BLaER1 treated with 17β-estradiol and CSF1 and Interleukin-3, amounts not matched to agents 10 nM and 100 nM (cell line): ENCODE measurements around the gene XRCC4.
"Not testable (repeated sequence)": the region's sequence is repeated elsewhere in the genome, so short reads cannot be mapped to it uniquely, and the experiment has no call there.

Experiments
- H3K27ac ChIP-seq, 11 experiments: shearing (Covaris generic); formaldehyde crosslinking; 2 replicates each; pipeline ENCODE4 v1.8.1; 2022
- H3K27me3 ChIP-seq, 11 experiments: shearing (Covaris generic); formaldehyde crosslinking; 2 replicates each; pipeline ENCODE4 v1.8.1; 2022
- H3K36me3 ChIP-seq, 11 experiments: shearing (Covaris generic); formaldehyde crosslinking; 2 replicates each; pipeline ENCODE4 v1.8.1; 2022
- H3K4me1 ChIP-seq, 10 experiments: shearing (Covaris generic); formaldehyde crosslinking; 2 replicates each; pipeline ENCODE4 v1.8.1; 2022
- H3K4me2 ChIP-seq, 11 experiments: shearing (Covaris generic); formaldehyde crosslinking; 2 replicates each; pipeline ENCODE4 v1.8.1; 2022
- H3K4me3 ChIP-seq, 10 experiments: shearing (Covaris generic); formaldehyde crosslinking; 2 replicates each; pipeline ENCODE4 v1.8.1; 2022
- H3K9ac ChIP-seq, 11 experiments: shearing (Covaris generic); formaldehyde crosslinking; 2 replicates each; pipeline ENCODE4 v1.8.1; 2022
- H3K9me3 ChIP-seq, 11 experiments: shearing (Covaris generic); formaldehyde crosslinking; replicated peaks in 1 of 11; 2 replicates each; pipeline ENCODE4 v1.8.1; 2022
- H4K20me1 ChIP-seq, 11 experiments: shearing (Covaris generic); formaldehyde crosslinking; 2 replicates each; pipeline ENCODE4 v1.8.1; 2022
- Cebpa-rat ChIP-seq, 11 experiments: shearing (Covaris generic); IDR thresholded peaks; 2 replicates each; pipeline ENCODE4 v1.8.1; 2022

Gene XRCC4

GRCh38 chr5:83147593-83147992 is 70.2 kb downstream of the XRCC4 start:
- H3K27me3 ChIP-seq: no peaks in the 10 kb centered on the region
- H3K36me3 ChIP-seq: peaks cover 0 to 5% (median 0%) of the 10 kb centered on the region in 11 experiments; a peak in 1 of 22 replicates
- H3K4me3 ChIP-seq: no peak overlapping the region
- no peak overlapping the region for H3K9ac ChIP-seq
- H4K20me1 ChIP-seq: no peaks in the 10 kb centered on the region
- H3K27ac ChIP-seq: no peak overlapping the region
- peaks cover 0 to 4% (median 0%) of the 10 kb centered on the region in 11 experiments; a peak in 1 of 22 replicates for H3K9me3 ChIP-seq
- TF ChIP-seq Cebpa-rat (IDR thresholded peaks at IDR 0.05): peak in 5 of 11 experiments; percentile 22 to 82 (median 63); a peak in 9 of 22 replicates
- no peak overlapping the region for H3K4me2 ChIP-seq
- H3K4me1 ChIP-seq: no peaks in the 10 kb centered on the region

- Histone ChIP-seq H3K4me2 (no peak overlapping the region), H3K9me3 (peaks cover 0 to 4% (median 0%) of the 10 kb centered on the region in 11 experiments; a peak in 1 of 22 replicates), H3K4me1 (no peaks in the 10 kb centered on the region), H3K36me3 (peaks cover 0 to 5% (median 0%) of the 10 kb centered on the region in 11 experiments; a peak in 1 of 22 replicates), H3K4me3 (no peak overlapping the region), H3K27ac (no peak overlapping the region), H3K9ac (no peak overlapping the region), H3K27me3 (no peaks in the 10 kb centered on the region), H4K20me1 (no peaks in the 10 kb centered on the region)
- TF ChIP-seq Cebpa-rat (IDR thresholded peaks at IDR 0.05): no peak
Observed at GRCh38 chr5:83148370-83148769, 71.0 kb downstream of the XRCC4 start.

GRCh38 chr5:83149671-83150070 is 72.3 kb downstream of the XRCC4 start:
- Histone ChIP-seq H3K9ac (no peak overlapping the region), H3K9me3 (no peaks in the 10 kb centered on the region), H4K20me1 (no peaks in the 10 kb centered on the region), H3K4me1 (no peaks in the 10 kb centered on the region; a peak in 1 of 20 replicates), H3K36me3 (no peaks in the 10 kb centered on the region), H3K4me3 (no peak overlapping the region), H3K4me2 (no peak overlapping the region), H3K27ac (no peak overlapping the region), H3K27me3 (no peaks in the 10 kb centered on the region)
- no peak for TF ChIP-seq Cebpa-rat (IDR thresholded peaks at IDR 0.05)

GRCh38 chr5:83151821-83152220 is 74.5 kb downstream of the XRCC4 start:
- Histone ChIP-seq H3K9ac (no peak overlapping the region), H3K9me3 (no peaks in the 10 kb centered on the region), H3K27me3 (no peaks in the 10 kb centered on the region), H4K20me1 (no peaks in the 10 kb centered on the region), H3K36me3 (no peaks in the 10 kb centered on the region), H3K4me2 (no peak overlapping the region), H3K4me3 (no peak overlapping the region), H3K4me1 (peaks cover 0 to 11% (median 0%) of the 10 kb centered on the region in 10 experiments; a peak in 6 of 20 replicates), H3K27ac (no peak overlapping the region)
- TF ChIP-seq Cebpa-rat (IDR thresholded peaks at IDR 0.05): no peak

GRCh38 chr5:83152996-83153395 is 75.6 kb downstream of the XRCC4 start:
- not testable (repeated sequence) for H3K9ac ChIP-seq, H3K4me2 ChIP-seq, H3K9me3 ChIP-seq, H3K27me3 ChIP-seq, H4K20me1 ChIP-seq, H3K4me3 ChIP-seq, H3K36me3 ChIP-seq, H3K27ac ChIP-seq
- H3K4me1 ChIP-seq: peaks cover 0 to 18% (median 0%) of the 10 kb centered on the region in 10 experiments; a peak in 6 of 20 replicates

GRCh38 chr5:83156001-83156400 is 78.7 kb downstream of the XRCC4 start:
- TF ChIP-seq Cebpa-rat (IDR thresholded peaks at IDR 0.05): no peak
- H3K9ac ChIP-seq: no peak overlapping the region

GRCh38 chr5:83157163-83157562 is 79.8 kb downstream of the XRCC4 start:
- Histone ChIP-seq H4K20me1 (no peaks in the 10 kb centered on the region), H3K4me3 (no peak overlapping the region), H3K36me3 (no peaks in the 10 kb centered on the region), H3K9ac (no peak overlapping the region), H3K4me2 (peak overlapping the region in 2 of 11 experiments; percentile 31 to 46; a peak in 3 of 22 replicates), H3K27me3 (no peaks in the 10 kb centered on the region), H3K4me1 (peaks cover 0 to 18% (median 0%) of the 10 kb centered on the region in 10 experiments; a peak in 6 of 20 replicates), H3K27ac (peak overlapping the region in 3 of 11 experiments; percentile 17 to 40 (median 26); a peak in 4 of 22 replicates), H3K9me3 (no peaks in the 10 kb centered on the region)
- TF ChIP-seq Cebpa-rat (IDR thresholded peaks at IDR 0.05): no peak

More at GRCh38 chr5:83156001-83156400, 78.7 kb downstream of the XRCC4 start:
- peaks cover 0 to 18% (median 0%) of the 10 kb centered on the region in 10 experiments; a peak in 6 of 20 replicates for H3K4me1 ChIP-seq
- no peaks in the 10 kb centered on the region for H3K9me3 ChIP-seq
- H3K4me2 ChIP-seq: peak overlapping the region in 1 of 11 experiments; percentile 17; a peak in 1 of 22 replicates
- no peak overlapping the region for H3K4me3 ChIP-seq
- no peaks in the 10 kb centered on the region for H3K27me3 ChIP-seq
- H3K27ac ChIP-seq: no peak overlapping the region
- H4K20me1 ChIP-seq: no peaks in the 10 kb centered on the region
- no peaks in the 10 kb centered on the region for H3K36me3 ChIP-seq

- H3K27me3 ChIP-seq: no peaks in the 10 kb centered on the region
- no peaks in the 10 kb centered on the region for H4K20me1 ChIP-seq
- no peak overlapping the region for H3K4me3 ChIP-seq
- 0 out of 20 replicates have a peak, but pooled peaks cover 0 to under 1% (median 0%) of the 10 kb centered on the region in 10 experiments for H3K4me1 ChIP-seq
- no peak for TF ChIP-seq Cebpa-rat (IDR thresholded peaks at IDR 0.05)
- H3K4me2 ChIP-seq: no peak overlapping the region
- H3K9me3 ChIP-seq: no peaks in the 10 kb centered on the region
- peaks cover 0 to 3% (median 0%) of the 10 kb centered on the region in 11 experiments; a peak in 1 of 22 replicates for H3K36me3 ChIP-seq
- no peak overlapping the region for H3K9ac ChIP-seq
- no peak overlapping the region for H3K27ac ChIP-seq
Observed at GRCh38 chr5:83162601-83163000, 85.3 kb downstream of the XRCC4 start.

- no peak for TF ChIP-seq Cebpa-rat (IDR thresholded peaks at IDR 0.05)
- Histone ChIP-seq H3K36me3 (peaks cover 0 to 3% (median 0%) of the 10 kb centered on the region in 11 experiments; a peak in 1 of 22 replicates), H3K27ac (no peak overlapping the region), H3K4me1 (peaks cover 0 to 7% (median 0%) of the 10 kb centered on the region in 10 experiments; a peak in 3 of 20 replicates), H3K4me2 (no peak overlapping the region), H3K9me3 (no peaks in the 10 kb centered on the region), H4K20me1 (no peaks in the 10 kb centered on the region), H3K27me3 (no peaks in the 10 kb centered on the region), H3K9ac (no peak overlapping the region), H3K4me3 (no peak overlapping the region)
Observed at GRCh38 chr5:83167538-83167937, 90.2 kb downstream of the XRCC4 start.
